Activated gamma-delta T cell (primary cell): Measurements from ENCODE around the gene ARHGAP9.
"Not testable (repeated sequence)": the region's sequence is repeated elsewhere in the genome, so short reads cannot be mapped to it uniquely, and the experiment has no call there.

Source experiments
- DNase-seq: peaks from one replicate; lab custom pipeline; 2025; lab: John Stamatoyannopoulos, UW

Gene ARHGAP9

DNA sequence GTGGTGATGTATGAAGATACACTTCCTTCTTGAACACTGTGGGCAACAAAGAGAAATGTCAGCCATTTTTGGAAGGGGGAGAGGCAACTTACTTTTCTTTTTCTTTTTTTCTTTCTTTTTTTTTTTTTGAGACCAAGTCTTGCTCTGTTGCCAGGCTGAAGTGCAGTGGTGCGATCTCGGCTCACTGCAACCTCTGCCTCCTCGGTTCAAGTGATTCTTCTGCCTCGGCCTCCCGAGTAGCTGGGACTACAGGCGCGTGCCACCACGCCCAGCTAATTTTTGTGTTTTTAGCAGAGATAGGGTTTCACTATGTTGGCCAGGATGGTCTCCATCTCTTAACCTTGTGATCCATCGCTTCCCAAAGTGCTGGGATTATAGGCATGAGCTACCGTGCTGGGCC is 38.1 kb upstream of the ARHGAP9 start:
- not testable (repeated sequence) for DNase-seq

DNA sequence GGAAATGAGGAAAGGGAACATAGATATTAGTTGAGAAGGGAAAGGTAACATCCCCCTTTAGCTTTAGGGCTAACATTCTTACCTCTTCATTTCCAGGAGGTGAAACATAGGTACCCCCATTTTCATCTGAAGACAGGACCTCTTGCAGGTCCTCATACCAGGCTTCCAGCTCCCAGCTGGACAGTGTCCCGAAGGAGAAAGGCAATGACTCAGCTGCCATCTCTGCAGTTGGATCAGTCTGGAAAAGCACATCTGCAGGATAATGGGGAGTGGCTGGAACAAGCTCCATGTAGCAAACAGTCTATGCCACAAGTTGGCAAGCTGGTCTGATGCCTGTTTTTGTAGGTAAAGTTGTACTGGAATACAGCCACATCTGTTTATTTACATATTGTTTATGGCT is 37.5 kb upstream of the ARHGAP9 start:
- no peak for DNase-seq

DNA sequence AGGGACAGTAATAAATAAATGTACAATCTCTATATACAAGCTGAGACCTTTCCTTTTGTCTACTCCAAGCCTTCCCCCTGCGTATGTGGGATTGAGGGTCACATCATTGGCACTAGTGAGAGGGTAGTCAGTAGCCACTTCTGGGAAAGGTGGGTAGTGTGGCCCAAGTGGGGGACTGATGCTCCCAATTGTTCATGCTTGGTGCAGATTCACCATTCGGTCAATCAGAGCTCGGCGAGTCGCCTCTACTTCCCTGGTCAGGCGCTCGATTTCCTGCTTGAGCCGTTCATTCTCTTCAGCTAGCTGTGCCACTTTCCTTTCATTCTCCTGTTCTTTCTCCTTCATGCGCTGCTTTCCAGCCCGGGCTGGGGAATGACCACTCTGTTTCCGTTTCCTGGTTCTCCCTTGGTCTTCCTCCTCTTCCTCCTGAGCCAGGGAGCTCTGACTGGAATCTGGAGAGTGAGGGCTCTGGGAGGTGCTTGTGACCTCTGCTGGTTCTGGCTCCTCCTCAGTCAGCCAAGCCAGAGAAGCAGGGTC is 37.0 kb upstream of the ARHGAP9 start:
- no peak for DNase-seq

DNA sequence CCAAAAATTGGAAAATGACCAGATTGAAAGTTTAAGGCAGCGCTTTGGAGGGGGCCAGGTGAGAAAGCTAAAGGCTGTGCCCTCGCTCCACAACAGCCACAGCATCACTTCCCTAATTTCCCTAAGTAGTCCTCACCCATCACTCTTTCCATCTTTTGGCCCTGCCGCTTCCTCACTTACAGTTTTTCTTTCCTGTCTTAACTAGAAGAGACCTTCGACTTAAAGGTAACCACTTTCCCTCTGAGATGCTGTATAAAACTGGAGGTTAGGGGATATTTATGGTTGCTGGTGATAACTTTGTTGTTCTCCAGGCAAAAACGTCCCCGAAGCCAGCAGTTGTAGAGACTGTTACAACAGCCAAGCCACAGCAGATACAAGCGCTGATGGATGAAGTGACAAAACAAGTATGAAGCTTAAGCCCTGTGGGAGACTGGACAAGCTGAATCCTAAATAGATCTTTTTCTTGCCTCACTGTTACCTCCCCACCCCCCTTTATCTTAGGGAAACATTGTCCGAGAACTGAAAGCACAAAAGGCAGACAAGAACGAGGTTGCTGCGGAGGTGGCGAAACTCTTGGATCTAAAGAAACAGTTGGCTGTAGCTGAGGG is 36.4 kb upstream of the ARHGAP9 start:
- no peak for DNase-seq

DNA sequence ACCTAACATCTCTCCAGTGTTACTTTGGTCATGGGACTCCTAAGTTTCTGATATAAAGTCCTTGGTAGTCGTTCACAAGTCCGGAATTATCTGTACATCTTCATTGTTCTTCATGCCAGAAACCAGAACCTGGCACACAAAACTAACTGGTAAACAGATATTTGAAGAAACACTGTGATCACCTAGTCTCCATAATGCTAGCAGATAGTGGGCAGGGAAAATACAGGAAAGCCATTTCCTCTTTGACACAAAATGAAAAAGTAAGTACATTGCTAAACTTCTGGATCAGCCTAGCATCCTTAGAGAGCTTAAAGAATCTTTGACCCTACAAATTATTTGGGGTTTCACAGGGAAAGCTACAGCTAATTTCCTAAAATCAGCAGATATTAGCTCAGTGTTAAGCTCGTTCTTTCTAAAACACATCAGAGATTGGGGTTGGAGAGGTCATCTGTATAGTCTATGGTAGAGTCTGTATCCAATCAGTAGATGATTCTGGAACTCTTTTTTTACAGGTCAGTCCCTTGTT is 35.8 kb upstream of the ARHGAP9 start:
- no peak for DNase-seq

DNA sequence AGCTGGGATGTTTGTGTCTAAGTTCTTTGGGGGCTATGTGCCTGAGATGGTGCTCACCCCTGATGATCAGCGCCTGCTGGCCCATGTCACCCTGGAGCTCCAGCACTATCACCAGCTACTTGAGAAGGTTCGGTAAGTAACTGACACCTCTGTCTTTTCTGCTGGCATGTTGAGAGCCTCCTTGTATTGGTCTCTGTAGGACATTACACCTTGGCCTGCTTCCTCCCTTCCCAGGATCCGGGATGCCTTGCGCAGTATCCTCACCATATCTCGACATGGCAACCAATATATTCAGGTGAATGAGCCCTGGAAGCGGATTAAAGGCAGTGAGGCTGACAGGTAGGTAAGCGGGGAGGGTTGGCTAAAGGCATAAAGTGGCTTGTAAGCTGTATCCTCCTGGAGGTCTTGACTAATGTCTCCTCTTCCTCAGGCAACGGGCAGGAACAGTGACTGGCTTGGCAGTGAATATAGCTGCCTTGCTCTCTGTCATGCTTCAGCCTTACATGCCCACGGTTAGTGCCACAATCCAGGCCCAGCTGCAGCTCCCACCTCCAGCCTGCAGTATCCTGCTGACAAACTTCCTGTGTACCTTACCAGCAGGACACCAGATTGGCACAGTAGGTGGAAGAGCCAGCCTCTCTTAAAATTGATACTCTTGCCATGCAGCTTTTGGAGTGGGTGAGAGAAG is 35.2 kb upstream of the ARHGAP9 start:
- no peak for DNase-seq

DNA sequence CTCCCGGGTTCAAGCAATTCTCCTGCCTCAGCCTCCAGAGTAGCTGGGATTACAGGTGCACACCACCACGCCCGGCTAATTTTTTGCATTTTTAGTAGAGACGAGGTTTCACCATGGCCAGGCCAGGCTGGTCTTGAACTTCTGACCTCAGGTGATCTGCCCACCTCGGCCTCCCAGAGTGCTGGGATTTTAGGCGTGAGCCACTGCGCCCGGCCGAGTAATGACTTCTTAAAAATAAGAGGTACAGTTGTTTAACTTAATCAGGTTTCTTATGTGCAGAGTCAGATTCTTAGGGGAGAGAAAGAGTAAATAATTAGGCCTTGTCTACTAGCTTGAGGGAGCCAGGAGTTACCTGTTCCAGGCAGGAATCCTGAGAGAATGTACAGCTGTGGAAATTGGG is 34.6 kb upstream of the ARHGAP9 start:
- DNase-seq, result not testable (repeated sequence)

DNA sequence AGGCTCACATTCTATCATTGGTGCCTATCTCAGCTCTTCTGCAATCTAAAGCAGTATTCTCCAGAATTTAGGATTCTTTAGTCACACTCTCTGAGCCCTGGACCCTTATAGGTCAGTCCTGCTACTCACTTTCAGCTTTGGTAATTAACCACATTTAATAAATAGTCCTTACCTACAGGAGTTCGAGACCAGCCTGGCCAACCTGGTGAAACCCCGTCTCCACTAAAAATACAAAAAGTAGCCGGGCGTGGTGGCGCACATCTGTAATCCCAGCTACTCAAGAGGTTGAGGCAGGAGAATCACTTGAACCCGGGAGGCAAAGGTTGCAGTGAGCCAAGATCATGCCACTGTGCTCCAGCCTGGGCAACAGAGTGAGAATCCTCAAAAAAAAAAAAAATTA is 34.0 kb upstream of the ARHGAP9 start:
- DNase-seq, result not testable (repeated sequence)

DNA sequence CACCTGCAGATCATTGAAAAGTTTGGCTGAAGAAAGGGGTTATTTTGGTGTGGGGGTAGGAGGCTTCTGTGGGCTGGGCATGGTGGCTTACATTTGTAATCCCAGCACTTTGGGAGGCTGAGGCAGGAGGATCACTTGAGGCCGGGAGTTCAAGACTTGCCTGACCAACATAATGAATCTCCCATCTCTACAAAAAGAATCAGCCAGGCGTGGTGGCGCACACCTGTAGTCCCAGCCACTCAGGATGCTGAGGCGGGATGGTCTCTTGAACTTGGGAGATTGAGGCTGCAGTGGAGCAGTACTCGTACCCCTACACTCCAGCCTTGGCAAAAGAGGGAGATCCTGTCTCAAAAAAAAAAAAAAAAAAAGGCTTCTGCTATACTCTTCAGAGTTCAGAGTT is 33.6 kb upstream of the ARHGAP9 start:
- DNase-seq, result no peak

DNA sequence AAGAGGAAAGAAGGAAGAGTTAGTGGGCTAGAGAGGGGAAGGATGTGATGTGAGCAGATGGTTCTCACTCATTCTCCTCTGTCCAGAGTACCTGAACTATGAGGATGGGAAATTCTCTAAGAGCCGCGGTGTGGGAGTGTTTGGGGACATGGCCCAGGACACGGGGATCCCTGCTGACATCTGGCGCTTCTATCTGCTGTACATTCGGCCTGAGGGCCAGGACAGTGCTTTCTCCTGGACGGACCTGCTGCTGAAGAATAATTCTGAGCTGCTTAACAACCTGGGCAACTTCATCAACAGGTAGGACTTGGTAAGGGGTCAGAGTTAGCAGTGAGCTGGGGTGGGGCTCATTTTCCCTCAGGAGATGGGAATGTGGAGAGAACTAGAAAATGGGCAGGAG is 33.0 kb upstream of the ARHGAP9 start:
- no peak for DNase-seq

DNA sequence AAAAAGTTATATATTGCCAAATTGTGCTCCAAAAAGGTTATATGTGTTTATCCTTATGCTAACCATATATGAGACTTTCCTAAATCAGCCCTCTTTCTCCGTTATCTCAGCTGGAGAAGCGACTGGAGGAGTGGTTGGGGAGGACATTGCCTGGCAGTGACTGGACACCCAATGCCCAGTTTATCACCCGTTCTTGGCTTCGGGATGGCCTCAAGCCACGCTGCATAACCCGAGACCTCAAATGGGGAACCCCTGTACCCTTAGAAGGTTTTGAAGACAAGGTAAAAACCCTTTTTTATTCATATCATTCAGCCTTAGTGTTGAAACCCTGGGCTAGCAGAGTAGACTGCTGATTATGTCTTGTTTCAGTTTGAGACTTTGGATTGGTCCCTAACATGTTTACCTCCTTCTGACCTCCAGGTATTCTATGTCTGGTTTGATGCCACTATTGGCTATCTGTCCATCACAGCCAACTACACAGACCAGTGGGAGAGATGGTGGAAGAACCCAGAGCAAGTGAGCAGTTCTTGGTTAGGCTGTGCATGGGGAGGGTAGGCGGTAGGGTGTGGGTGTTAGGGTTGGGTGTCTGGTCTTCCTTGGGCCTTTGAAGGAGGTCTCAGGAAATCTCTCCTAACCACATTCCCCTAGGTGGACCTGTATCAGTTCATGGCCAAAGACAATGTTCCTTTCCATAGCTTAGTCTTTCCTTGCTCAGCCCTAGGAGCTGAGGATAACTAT is 32.1 kb upstream of the ARHGAP9 start:
- DNase-seq, result no peak

DNA sequence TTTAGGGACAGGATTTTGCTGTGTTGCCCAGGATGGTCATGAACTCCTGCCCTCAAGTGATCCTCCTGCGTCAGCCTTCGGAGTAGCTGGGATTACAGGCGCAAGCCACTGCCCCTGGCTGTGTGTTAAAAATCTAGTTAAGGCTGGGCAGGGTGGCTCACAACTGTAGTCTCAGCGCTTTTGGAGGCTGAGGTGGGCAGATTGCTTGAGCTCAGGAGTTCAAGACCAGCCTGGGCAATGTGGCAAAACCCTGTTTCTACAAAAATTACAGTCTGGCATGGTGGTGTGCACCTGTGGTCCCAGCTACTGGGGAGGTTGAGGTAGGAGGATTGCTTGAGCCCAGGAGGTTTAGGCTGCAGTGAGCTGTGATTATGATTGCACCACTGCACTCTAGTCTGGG is 31.5 kb upstream of the ARHGAP9 start:
- DNase-seq, result no peak

DNA sequence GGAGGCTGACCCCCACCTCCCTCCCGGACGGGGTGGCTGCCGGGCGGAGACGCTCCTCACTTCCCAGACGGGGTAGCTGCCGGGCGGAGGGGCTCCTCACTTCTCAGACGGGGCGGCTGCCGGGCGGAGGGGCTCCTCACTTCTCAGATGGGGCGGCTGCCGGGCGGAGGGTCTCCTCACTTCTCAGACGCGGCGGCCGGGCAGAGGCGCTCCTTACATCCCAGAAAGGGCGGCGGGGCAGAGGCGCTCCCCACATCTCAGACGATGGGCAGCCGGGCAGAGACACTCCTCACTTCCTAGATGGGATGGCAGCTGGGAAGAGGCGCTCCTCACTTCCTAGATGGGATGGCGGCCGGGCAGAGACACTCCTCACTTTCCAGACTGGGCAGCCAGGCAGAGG is 28.1 kb upstream of the ARHGAP9 start:
- not testable (repeated sequence) for DNase-seq

DNA sequence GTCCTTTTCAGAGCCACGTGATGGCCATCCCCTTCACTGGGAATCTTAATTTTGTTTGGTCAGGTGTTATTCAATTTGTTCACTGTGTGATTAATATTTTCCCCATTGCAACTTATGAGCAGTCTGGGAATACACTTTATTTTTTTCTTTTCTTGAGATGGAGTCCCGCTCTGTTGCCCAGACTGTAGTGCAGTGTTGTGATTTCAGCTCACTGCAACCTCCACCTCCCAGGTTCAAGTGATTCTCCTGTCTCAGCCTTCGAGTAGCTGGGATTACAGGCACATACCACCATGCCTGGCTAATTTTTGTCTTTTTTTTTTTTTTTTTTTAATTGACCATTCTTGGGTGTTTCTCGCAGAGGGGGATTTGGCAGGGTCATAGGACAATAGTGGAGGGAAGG is 26.9 kb upstream of the ARHGAP9 start:
- not testable (repeated sequence) for DNase-seq

DNA sequence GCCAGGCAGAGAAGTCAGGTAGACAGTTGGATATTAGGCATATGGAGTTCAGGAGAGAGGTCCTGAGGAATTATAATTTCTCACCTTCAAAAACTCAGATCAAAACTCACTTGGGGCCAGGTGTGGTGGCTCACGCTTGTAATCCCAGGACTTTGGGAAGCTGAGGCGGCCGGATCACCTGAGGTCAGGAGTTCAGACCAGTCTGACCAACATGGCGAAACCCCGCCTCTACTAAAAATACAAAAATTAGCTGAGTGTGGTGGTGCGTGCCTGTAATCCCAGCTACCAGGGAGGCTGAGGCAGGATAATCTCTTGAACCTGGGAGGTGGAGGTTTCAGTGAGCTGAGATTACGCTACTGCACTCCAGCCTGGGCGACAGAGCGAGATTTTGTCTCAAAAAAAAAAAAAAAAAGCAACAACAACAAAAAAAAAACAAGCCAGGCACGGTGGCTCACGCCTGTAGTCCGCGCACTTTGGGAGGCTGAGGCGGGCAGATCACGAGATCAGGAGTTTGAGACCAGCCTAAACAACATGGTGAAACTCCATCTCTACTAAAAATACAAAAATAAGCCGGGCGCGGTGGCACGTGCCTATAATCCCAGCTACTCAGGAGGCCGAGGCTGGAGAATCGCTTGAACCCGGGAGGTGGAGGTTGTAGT is 22.8 kb upstream of the ARHGAP9 start:
- DNase-seq, result not testable (repeated sequence)

DNA sequence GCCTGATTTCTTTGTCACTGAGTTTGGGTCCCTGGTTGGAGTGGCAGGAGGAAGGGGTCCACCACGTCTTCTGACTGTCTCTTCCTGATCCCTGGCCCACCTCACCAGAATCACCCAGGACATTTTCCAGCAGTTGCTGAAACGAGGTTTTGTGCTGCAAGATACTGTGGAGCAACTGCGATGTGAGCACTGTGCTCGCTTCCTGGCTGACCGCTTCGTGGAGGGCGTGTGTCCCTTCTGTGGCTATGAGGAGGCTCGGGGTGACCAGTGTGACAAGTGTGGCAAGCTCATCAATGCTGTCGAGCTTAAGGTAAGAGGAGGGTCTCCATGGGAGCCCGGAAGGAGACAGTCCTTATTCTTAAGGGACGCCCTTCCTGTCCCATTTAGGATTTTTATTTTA is 20.5 kb upstream of the ARHGAP9 start:
- DNase-seq, result no peak

DNA sequence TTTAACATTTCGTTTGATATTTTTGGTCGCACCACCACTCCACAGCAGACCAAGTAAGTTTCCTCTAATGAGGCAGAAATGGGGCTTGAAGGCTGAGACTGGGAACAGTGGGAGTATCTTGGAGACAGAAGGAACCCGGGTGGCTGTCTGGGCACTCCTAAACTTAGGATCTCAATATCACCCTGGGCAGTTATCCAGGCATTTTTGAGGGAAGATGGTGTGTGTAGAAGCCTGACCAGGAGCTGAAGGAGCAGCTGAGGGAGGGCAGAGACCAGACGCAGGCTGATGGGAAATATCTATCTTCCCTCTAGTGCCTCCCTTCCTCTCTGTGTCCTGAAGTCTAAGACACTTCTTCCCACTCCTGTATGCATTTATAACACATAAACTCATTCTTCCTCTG is 18.9 kb upstream of the ARHGAP9 start:
- no peak for DNase-seq

DNA sequence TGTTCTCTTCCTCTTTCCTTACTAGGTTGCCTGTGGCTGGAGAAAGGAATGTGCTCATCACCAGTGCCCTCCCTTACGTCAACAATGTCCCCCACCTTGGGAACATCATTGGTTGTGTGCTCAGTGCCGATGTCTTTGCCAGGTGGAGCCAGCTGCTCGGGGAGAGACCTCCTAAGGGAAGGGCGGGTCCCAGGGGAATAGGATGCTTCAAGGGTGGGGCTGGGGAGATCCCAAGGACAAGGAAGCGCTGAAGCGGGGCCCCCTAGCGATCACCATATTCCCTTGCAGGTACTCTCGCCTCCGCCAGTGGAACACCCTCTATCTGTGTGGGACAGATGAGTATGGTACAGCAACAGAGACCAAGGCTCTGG is 18.5 kb upstream of the ARHGAP9 start:
- DNase-seq, result no peak

DNA sequence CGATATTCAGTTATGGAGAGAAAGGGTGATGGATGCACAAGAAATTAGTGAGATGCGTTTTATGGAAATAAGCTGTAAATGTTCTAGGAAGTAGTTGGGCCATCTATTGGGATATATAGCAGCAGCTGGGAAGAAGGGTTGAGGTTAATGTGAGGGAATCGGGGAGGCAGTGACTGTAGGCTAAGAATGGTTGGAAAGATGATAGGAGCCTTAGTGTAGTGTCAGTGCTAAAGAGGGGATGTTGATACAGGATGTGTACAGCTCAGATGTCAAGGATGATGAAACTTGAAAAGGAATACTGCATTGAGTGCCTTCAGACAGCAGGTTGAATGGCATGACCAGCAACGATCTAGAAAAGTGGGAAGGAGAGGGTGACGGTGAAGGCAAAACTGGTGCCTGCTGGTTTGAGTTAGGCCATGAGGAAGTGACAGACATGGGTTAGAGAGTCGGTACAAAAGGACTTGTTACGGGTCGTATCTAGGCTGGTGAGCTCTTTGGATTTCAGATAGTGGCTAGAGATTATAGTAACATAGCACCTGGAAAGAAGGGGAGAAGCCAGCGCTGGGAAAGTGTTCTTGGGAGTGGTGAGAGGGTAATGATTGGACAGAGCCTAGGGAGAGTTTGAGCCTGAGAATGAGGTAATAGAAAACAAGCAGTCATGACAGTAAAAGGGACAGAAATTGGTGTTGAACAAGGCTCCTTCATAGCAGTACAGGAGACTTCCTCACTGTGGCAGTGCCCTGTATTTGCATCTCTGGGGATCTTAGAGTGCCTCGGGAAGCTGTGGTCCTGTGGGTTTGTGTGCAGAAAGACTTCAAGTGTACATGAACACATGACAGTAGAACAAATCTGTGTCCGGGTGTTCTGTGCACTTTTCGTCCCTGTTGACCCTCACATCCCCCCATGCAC is 17.8 kb upstream of the ARHGAP9 start:
- DNase-seq, result no peak

DNA sequence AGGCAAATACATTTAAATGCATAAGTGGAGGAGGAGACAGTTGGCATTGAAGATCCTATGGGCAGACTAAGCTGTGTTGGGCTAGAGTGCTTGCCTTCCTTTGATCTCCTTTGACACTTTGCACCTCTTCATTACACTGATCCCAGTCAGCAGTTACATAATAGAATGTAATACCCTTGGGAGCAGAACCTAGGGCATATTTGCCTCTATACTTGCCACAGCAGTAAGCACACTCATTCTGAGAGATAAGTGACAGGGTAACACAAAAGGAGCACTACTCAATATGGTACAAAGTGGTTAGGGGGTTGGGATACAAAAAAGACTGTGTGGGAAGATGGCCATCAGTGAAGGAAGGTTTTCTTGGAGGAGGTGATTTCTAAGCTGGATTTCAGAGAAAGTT is 17.2 kb upstream of the ARHGAP9 start:
- no peak for DNase-seq

DNA sequence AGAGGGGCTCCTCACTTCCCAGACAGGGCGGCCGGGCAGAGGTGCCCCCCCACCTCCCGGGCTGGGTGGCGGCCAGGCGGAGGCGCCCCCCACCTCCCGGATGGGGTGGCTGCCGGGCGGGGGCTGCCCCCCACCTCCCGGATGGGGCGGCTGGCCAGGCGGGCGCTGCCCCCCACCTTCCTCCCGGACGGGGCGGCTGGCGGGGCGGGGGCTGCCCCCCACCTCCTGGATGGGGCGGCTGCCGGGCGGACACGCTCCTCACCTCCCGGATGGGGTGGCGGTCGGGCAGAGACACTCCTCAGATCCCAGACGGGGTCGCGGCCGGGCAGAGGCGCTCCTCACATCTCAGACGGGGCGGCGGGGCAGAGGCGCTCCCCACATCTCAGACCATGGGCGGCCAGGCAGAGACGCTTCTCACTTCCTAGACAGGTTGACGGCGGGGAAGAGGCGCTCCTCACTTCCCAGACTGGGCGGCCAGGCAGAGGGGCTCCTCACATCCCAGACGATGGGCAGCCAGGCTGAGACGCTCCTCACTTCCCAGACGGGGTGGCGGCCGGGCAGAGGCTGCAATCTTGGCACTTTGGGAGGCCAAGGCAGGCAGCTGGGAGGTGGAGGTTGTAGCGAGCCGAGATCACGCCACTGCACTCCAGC is 15.5 kb upstream of the ARHGAP9 start:
- DNase-seq, result not testable (repeated sequence)
